ENCODE results near the gene GNB1L.

Gene GNB1L

DNA sequence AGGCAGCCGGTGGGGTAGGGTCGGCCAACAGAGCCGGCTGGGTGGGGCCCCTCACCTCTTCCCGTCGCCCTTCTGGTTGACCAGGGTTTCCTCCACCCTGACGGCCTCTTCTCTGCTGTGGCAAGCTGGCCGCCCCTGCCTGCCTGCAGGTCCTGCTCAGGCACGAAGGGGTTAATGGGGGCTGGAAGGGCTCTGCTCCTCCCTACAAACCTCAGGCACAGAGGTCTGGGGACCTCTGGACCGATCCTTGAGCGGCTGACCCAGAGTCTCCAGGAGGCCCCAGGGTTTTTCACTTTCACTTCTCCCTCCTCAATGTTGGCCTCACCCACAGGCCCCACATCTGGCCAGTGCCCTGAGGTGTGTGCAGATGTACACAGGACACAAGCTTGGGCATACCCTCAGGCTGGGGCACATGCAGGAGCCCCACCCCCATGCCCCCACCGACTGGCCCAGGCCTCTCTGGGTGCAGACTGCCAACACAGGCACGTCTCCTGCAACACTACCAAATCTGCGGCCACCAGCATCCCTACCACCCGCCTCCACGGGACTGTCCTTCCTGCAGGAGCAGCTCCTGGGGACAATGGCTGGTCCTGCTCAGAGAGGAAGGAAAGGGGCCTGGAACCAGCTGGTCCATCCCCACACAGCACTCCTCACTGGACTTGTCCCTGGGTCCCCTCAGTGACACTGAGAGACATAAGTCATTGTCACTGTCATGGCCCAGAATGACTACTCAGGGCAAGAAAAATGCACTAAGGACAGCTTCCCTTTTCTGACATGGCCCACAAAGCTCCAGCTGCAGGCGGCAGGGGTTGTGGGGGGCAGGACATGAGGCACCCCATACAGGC, 97.3 kb downstream of the GNB1L start:
- ATAC-seq (replicated peaks) (no peak), DNase-seq (no peak)
- Mint-ChIP-seq H3K27me3 (peaks cover 60 to 94% of the 10 kb centered on the region in 2 donors), H3K27ac (no peak overlapping the region), H3K4me3 (peak overlapping the region; percentile 71 to 78), H3K9me3 (no peaks in the 10 kb centered on the region), H3K36me3 (ENCODE audit: insufficient read depth) (peaks cover 3% of the 10 kb centered on the region), H3K4me1 (ENCODE audit: low read depth in 2 of 2) (peaks cover 24% of the 10 kb centered on the region in 2 donors)

- ATAC-seq (replicated peaks) = peak; percentile 74
- DNase-seq = peak; percentile 35 to 47 (median 41)
- Mint-ChIP-seq H3K4me3 (peak overlapping the region; percentile 51 to 78), H3K27ac (no peak overlapping the region), H3K27me3 (peaks cover 55 to 94% of the 10 kb centered on the region in 2 donors), H3K9me3 (no peaks in the 10 kb centered on the region), H3K36me3 (ENCODE audit: insufficient read depth) (peaks cover 3% of the 10 kb centered on the region), H3K4me1 (ENCODE audit: low read depth in 2 of 2) (peaks cover 24% of the 10 kb centered on the region in 2 donors)
Measured at GRCh38 chr22:19756288-19757128, 98.2 kb downstream of the GNB1L start.

GRCh38 chr22:19755722-19756287, 98.9 kb downstream of the GNB1L start:
- peaks cover 59 to 98% of the 10 kb centered on the region in 2 donors for H3K27me3 Mint-ChIP-seq
- peak overlapping the region; percentile 67 to 78 for H3K4me3 Mint-ChIP-seq
- DNase-seq (no peak), ATAC-seq (replicated peaks) (no peak)
- no peak overlapping the region for H3K27ac Mint-ChIP-seq
- H3K4me1 Mint-ChIP-seq (ENCODE audit: low read depth in 2 of 2) = peaks cover 24% of the 10 kb centered on the region in 2 donors
- peaks cover 3% of the 10 kb centered on the region for H3K36me3 Mint-ChIP-seq (ENCODE audit: insufficient read depth)
- no peaks in the 10 kb centered on the region for H3K9me3 Mint-ChIP-seq

GRCh38 chr22:19755145-19755710, 99.4 kb downstream of the GNB1L start:
- no peak for ATAC-seq (replicated peaks)
- Mint-ChIP-seq H3K27me3 (peaks cover 56 to 96% of the 10 kb centered on the region in 2 donors), H3K27ac (no peak overlapping the region), H3K4me3 (no peak overlapping the region), H3K4me1 (ENCODE audit: low read depth in 2 of 2) (peaks cover 22 to 23% of the 10 kb centered on the region in 2 donors), H3K36me3 (ENCODE audit: insufficient read depth) (peaks cover 3% of the 10 kb centered on the region), H3K9me3 (no peaks in the 10 kb centered on the region)
- no peak for DNase-seq

DNA sequence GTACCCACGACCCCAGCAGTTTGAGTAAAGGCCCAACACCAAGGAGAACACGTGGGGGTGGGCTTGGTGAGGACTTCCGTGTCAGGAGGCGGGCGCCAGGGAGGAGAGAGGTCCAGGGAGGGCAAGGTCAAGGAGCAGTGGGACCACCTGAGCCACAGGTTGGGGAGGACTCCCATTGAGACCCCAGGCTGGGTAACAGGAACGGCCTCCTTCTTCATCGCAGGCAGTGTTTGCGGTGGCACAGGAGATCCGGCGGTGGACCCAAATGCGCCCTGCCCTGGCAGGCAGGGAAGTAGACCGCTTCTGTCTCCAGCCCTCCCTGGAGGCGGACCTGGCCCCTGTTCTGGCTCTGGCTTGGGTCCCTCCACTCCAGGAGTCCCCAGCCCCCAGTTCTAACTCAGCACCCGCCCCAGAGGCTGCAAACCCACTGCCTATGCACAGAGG, 100.0 kb downstream of the GNB1L start:
- DNase-seq (no peak), ATAC-seq (replicated peaks) (no peak)
- Mint-ChIP-seq H3K27ac (no peak overlapping the region), H3K9me3 (no peaks in the 10 kb centered on the region), H3K27me3 (peaks cover 51 to 91% of the 10 kb centered on the region in 2 donors), H3K4me3 (peak overlapping the region in 1 of 2 donors; percentile 20), H3K4me1 (ENCODE audit: low read depth in 2 of 2) (peaks cover 17 to 18% of the 10 kb centered on the region in 2 donors), H3K36me3 (ENCODE audit: insufficient read depth) (no peaks in the 10 kb centered on the region)

DNA sequence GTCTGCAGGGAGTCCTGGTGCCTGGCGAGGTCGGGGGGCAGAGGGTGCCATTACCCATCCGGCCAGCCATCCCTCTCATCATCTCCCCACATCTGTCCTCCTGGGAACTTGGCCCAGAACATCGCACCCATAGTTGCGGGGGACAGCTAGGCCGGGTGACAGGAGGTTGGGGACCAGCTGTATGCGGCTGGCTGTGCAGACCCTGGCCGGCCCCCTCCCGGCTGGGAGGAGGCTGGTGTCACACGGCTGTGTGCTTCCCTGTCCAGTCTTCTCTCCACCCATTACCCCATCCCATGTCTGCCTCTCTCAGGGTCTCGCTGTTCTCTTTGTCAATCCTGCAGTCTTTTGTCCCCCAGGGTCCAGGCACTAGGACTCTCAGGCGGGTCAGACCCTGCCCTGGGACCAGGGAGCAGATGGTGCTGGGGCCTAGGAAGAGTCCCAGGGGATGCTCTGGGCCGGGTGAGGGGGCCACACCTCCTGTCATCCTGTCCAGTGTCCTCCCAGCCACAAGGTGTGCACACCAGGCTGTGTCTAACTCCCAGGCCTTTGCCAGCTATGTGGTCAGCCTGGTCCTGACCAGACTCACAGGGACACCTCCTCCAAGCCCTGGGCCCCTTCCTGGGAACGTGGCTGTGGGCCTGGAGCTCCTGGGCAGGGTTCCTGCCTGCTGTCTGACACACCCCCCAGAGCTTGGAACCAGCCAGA, 100.5 kb downstream of the GNB1L start:
- Mint-ChIP-seq H3K36me3 (ENCODE audit: insufficient read depth) (no peaks in the 10 kb centered on the region), H3K4me3 (peak overlapping the region in 1 of 2 donors; percentile 20), H3K27me3 (peaks cover 46 to 89% of the 10 kb centered on the region in 2 donors), H3K9me3 (no peaks in the 10 kb centered on the region), H3K27ac (no peak overlapping the region), H3K4me1 (ENCODE audit: low read depth in 2 of 2) (peaks cover 14% of the 10 kb centered on the region in 2 donors)
- ATAC-seq (replicated peaks) (no peak), DNase-seq (no peak)

- DNase-seq (no peak), ATAC-seq (replicated peaks) (no peak)
- Mint-ChIP-seq H3K27me3 (peaks cover 46 to 88% of the 10 kb centered on the region in 2 donors), H3K4me3 (no peak overlapping the region), H3K4me1 (ENCODE audit: low read depth in 2 of 2) (peaks cover 14% of the 10 kb centered on the region in 2 donors), H3K36me3 (ENCODE audit: insufficient read depth) (no peaks in the 10 kb centered on the region), H3K27ac (no peak overlapping the region), H3K9me3 (no peaks in the 10 kb centered on the region)
Measured at GRCh38 chr22:19753090-19753842, 101.4 kb downstream of the GNB1L start.

DNA sequence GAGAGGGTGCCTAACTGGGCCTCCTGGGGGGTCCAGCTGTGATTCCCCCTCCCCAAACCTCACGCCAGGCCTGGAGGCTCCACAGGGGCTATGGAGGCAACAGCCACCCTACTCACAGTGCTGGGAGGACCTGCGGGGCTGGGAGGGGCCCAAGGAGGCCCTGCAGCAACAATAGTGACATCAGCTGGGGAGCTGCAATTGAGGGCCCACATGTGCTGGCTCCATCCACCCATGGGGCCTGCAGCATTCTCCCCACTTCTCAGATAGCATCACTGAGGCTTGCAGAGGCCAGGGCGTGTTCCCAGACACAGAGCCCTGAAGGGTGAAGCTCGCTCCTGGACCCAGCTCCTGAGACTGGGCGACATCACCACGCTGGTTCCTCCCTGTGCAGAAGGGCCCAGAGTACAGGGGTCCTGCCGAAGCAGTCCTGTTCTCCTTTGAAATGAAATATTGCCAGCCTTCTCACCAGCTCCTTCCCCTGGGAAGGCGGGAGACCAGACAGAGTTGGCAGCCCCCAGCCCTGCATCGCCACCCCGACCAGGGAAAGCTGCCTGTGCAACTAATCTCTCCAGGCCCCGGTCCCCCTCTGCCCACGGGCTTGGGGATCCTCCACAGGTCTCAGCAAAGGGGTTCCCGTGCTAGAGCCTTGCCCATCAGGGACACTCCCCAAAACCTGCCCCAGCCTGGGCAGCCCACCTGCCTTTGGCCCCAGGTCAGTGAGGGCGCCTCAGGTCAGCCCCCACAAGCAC, 103.0 kb downstream of the GNB1L start:
- Mint-ChIP-seq H3K4me3 (no peak overlapping the region), H3K36me3 (ENCODE audit: insufficient read depth) (no peaks in the 10 kb centered on the region), H3K4me1 (ENCODE audit: low read depth in 2 of 2) (peaks cover 4 to 8% of the 10 kb centered on the region in 2 donors), H3K27ac (no peak overlapping the region), H3K9me3 (no peaks in the 10 kb centered on the region), H3K27me3 (peaks cover 35 to 73% of the 10 kb centered on the region in 2 donors)
- no peak for ATAC-seq (replicated peaks)
- DNase-seq = no peak

GRCh38 chr22:19750507-19751490, 103.9 kb downstream of the GNB1L start:
- Mint-ChIP-seq H3K27me3 (peaks cover 28 to 64% of the 10 kb centered on the region in 2 donors), H3K9me3 (no peaks in the 10 kb centered on the region), H3K4me3 (no peak overlapping the region), H3K4me1 (ENCODE audit: low read depth in 2 of 2) (peaks cover 1 to 2% of the 10 kb centered on the region in 2 donors), H3K27ac (no peak overlapping the region), H3K36me3 (ENCODE audit: insufficient read depth) (no peaks in the 10 kb centered on the region)
- ATAC-seq (replicated peaks) (no peak), DNase-seq (no peak)

- H3K4me3 Mint-ChIP-seq = no peak overlapping the region
- H3K4me1 Mint-ChIP-seq (ENCODE audit: low read depth in 2 of 2) = no peaks in the 10 kb centered on the region
- DNase-seq = no peak
- no peaks in the 10 kb centered on the region for H3K36me3 Mint-ChIP-seq (ENCODE audit: insufficient read depth)
- H3K27me3 Mint-ChIP-seq = peaks cover 25 to 55% of the 10 kb centered on the region in 2 donors
- H3K9me3 Mint-ChIP-seq = no peaks in the 10 kb centered on the region
- ATAC-seq (replicated peaks) = no peak
- H3K27ac Mint-ChIP-seq = no peak overlapping the region
Measured at GRCh38 chr22:19749876-19750275, 104.8 kb downstream of the GNB1L start.
